ENCODE measurements around the gene SLC25A1. TPM values are rescaled to one million over a fixed set of nuclear protein-coding genes. Genes with fewer than 3 reads are reported as not detected.

The SLC25A1 gene
- total and polyA plus RNA-seq, 10 of the 15 experiments (the other 5 are each of a cell fraction or from before 2014, with no cell fraction given), result 2.3 to 79.0 (median 30.3) TPM

- whole genome bisulfite sequencing (ENCODE audit: insufficient coverage, insufficient replicate concordance, low lambda C conversion rate, missing lambda C conversion rate), result 65% methylated on average over 10 of the region's 10 CpGs
- H3K4me3 ChIP-seq, result no peak overlapping the region
- TF ChIP-seq SREBF2 (IDR thresholded peaks at IDR 0.05; ENCODE audit: low read length) (no peak), STAT1 (conservative IDR thresholded peaks at IDR 0.05) (no peak), SUPT20H (IDR thresholded peaks at IDR 0.05; ENCODE audit: borderline replicate concordance, control insufficient read depth, low read depth, low read length) (no peak)
- no peaks in the 10 kb centered on the region for H3K79me2 ChIP-seq (ENCODE audit: control insufficient read depth, insufficient read depth, low read length)
- no peaks in the 10 kb centered on the region for H4K20me1 ChIP-seq (ENCODE audit: control insufficient read depth, insufficient read depth)
- in situ Hi-C loops (cut with MboI), result no loop called here
- ATAC-seq, result no peak
- ChIA-PET POLR2A (no interaction called here), RAD21 (ENCODE audit: unreplicated experiment) (interaction anchor here (0.6 kb wide), 1 partner anchor 142 kb away, joined by 3 read pairs; no protein-coding TSS in a partner anchor), SMC1A (ENCODE audit: uncharacterized antibody, unreplicated experiment) (no interaction called here), CTCF (no interaction called here)
- H3K36me3 ChIP-seq (ENCODE audit: control insufficient read depth in 2 of 2, insufficient read depth in 2 of 2, low read length in 1 of 2), result no peaks in the 10 kb centered on the region
- H3K27me3 ChIP-seq (replicated peaks in 1 of 2; ENCODE audit: control insufficient read depth in 2 of 2, insufficient read depth in 2 of 2, low read length in 1 of 2), result peaks cover 5 to 18% of the 10 kb centered on the region in 2 experiments
- intact Hi-C loops (cut with micrococcal nuclease; ENCODE audit: unreplicated experiment), result no loop called here
- BruUV-seq (replicated peaks), result no TSS peak
- no peaks in the 10 kb centered on the region for H3K9me3 ChIP-seq (replicated peaks; ENCODE audit: control insufficient read depth, insufficient read depth, low read length)
- no peak for FAIRE-seq
- H3K4me1 ChIP-seq (ENCODE audit: control insufficient read depth, insufficient read depth, low read length), result no peaks in the 10 kb centered on the region
- no peak overlapping the region for H2AFZ ChIP-seq (ENCODE audit: control insufficient read depth, low read depth, low read length)
- DNase-seq (ENCODE audit: low read depth, low spot score), result no peak
- H3K4me2 ChIP-seq (ENCODE audit: control insufficient read depth, insufficient read depth), result no peak overlapping the region
- no peak overlapping the region for H3K27ac ChIP-seq (ENCODE audit: control insufficient read depth, insufficient read depth)
- H3K9ac ChIP-seq (ENCODE audit: control insufficient read depth, insufficient read depth, low read length), result no peak overlapping the region
Measured at GRCh38 chr22:19151329-19152191, 27.0 kb downstream of the SLC25A1 start.

GRCh38 chr22:19150482-19151328 lies 27.8 kb downstream of the SLC25A1 start:
- Histone ChIP-seq H3K9me3 (replicated peaks; ENCODE audit: control insufficient read depth, insufficient read depth, low read length) (no peaks in the 10 kb centered on the region), H3K4me1 (ENCODE audit: control insufficient read depth, insufficient read depth, low read length) (no peaks in the 10 kb centered on the region), H2AFZ (ENCODE audit: control insufficient read depth, low read depth, low read length) (no peak overlapping the region), H3K9ac (ENCODE audit: control insufficient read depth, insufficient read depth, low read length) (no peak overlapping the region), H3K36me3 (ENCODE audit: control insufficient read depth in 2 of 2, insufficient read depth in 2 of 2, low read length in 1 of 2) (no peaks in the 10 kb centered on the region), H3K4me3 (no peak overlapping the region), H4K20me1 (ENCODE audit: control insufficient read depth, insufficient read depth) (no peaks in the 10 kb centered on the region), H3K4me2 (ENCODE audit: control insufficient read depth, insufficient read depth) (no peak overlapping the region), H3K79me2 (ENCODE audit: control insufficient read depth, insufficient read depth, low read length) (no peaks in the 10 kb centered on the region), H3K27ac (ENCODE audit: control insufficient read depth, insufficient read depth) (no peak overlapping the region), H3K27me3 (replicated peaks in 1 of 2; ENCODE audit: control insufficient read depth in 2 of 2, insufficient read depth in 2 of 2, low read length in 1 of 2) (peaks cover 5 to 18% of the 10 kb centered on the region in 2 experiments)
- TF ChIP-seq BCL3 (IDR thresholded peaks at IDR 0.05; ENCODE audit: borderline replicate concordance, insufficient read depth, low read depth, low read length, poor library complexity, severe bottlenecking) (no peak), ETV6 (conservative IDR thresholded peaks at IDR 0.05 in 1 of 2, IDR thresholded peaks at IDR 0.05 in 1 of 2; ENCODE audit: borderline replicate concordance in 1 of 2, low read depth in 1 of 2) (no peak)
- FAIRE-seq (no peak), ATAC-seq (no peak), DNase-seq (ENCODE audit: low read depth, low spot score) (no peak)
- ChIA-PET SMC1A (ENCODE audit: uncharacterized antibody, unreplicated experiment) (no interaction called here), CTCF (no interaction called here), POLR2A (no interaction called here), RAD21 (ENCODE audit: unreplicated experiment) (interaction anchor here (0.6 kb wide), 1 partner anchor 141 kb away, joined by 3 read pairs; no protein-coding TSS in a partner anchor)
- intact Hi-C loops (cut with micrococcal nuclease; ENCODE audit: unreplicated experiment) (no loop called here), in situ Hi-C loops (cut with MboI) (no loop called here)
- 27% methylated on average over 38 of the region's 68 CpGs for whole genome bisulfite sequencing (ENCODE audit: insufficient coverage, insufficient replicate concordance, low lambda C conversion rate, missing lambda C conversion rate)
- no TSS peak for BruUV-seq (replicated peaks)

Data from GM12878 (cell line).